GM23248 (cell line): Measurements from ENCODE around the gene WDR45.

Experiments used
- EZH2 ChIP-seq: fragments of 200-600 bp; sonication (generic); IDR thresholded peaks from 2 replicates; pipeline ENCODE4 v1.6.1; 2018; ENCODE audit warnings: antibody characterized with exemption, mild to moderate bottlenecking; ENCODE audit not compliant: insufficient read depth, poor library complexity, severe bottlenecking
- EZH2phosphoT487 ChIP-seq: fragments of 200-600 bp; sonication (generic); IDR thresholded peaks from 2 replicates; pipeline ENCODE4 v1.6.1; 2018; ENCODE audit warnings: antibody characterized with exemption, moderate library complexity, mild to moderate bottlenecking, low read depth; ENCODE audit not compliant: insufficient read depth

DNA sequence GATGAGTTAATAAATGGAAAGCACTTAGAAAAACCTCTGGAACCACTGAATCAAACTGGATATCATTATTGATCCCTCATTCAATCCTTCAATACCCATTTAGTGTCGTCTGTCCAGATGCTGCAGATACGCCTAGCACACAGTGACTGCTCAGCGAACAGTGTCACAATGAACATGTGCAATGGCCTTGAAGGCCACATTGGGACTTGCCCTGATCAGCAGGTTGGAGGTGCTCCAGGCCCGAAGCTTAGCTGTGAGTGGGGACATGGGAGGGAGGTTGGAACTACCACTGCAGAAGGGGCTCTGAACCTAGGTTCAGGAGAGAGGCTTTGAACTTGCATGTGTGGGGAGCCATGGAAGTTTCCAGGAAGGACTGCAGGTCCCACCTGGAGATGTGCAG lies 26.6 kb upstream of the WDR45 start:
- no peak for TF ChIP-seq EZH2phosphoT487
- no peak for TF ChIP-seq EZH2
